GM13977 (cell line): ENCODE results near the gene TMED8.
A peak's percentile ranks its signal among the peaks of the same experiment; 100 is the strongest.
"Not testable (repeated sequence)": the region's sequence is repeated elsewhere in the genome, so short reads cannot be mapped to it uniquely, and the experiment has no call there.

Source experiments
- DNase-seq: peaks from one replicate; pipeline ENCODE4 v3.0.0; 2012; ENCODE audit warnings: low spot score
- CTCF ChIP-seq: IDR thresholded peaks from 2 replicates; pipeline ENCODE4 v1.5.1; 2012; ENCODE audit warnings: mild to moderate bottlenecking, control low read depth; ENCODE audit not compliant: insufficient read depth; ENCODE audit errors: extremely low read depth, missing control alignments
- in situ Hi-C: fragments of 300-500 bp; cut with MboI; formaldehyde crosslinking; loops from one replicate; pipeline ENCODE4 v1.12.0; 2022; ENCODE audit warnings: low sequenced_read_pairs, low pct_unique_long_range_greater_than_20kb, mixed read lengths, inconsistent platforms; ENCODE audit not compliant: unreplicated experiment

The TMED8 gene

DNA sequence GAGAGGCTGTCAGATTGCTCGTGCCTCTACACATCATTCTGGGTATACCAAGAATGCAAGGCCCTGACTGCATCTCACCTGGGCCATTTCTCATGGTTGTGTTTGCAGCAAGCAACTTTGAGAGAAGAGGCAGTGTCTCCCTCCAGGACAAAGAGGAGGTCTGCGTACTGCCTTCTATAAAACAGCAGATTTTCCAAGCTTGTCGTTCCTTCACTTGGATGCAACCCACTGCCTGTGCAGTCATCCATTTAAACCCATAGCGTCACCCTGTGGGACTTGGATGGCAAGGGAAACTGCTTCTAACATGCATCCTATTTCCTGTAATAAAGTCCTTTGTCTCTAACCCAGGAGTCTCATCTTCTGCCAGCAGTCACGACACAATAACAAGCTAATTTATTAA is 57.5 kb downstream of the TMED8 start:
- in situ Hi-C loops = loop anchor here (25.0 kb wide), 1 partner anchor 432 kb away; no protein-coding TSS in a partner anchor
- TF ChIP-seq CTCF = no peak
- DNase-seq = no peak

- in situ Hi-C loops = loop anchor here (25.0 kb wide), 1 partner anchor 431 kb away; no protein-coding TSS in a partner anchor
- not testable (repeated sequence) for DNase-seq
Measured at GRCh38 chr14:77318756-77319155, 58.1 kb downstream of the TMED8 start.

GRCh38 chr14:77318006-77318553 is 58.8 kb downstream of the TMED8 start:
- no peak for DNase-seq
- TF ChIP-seq CTCF = no peak
- in situ Hi-C loops = loop anchor here (25.0 kb wide), 1 partner anchor 431 kb away; no protein-coding TSS in a partner anchor

DNA sequence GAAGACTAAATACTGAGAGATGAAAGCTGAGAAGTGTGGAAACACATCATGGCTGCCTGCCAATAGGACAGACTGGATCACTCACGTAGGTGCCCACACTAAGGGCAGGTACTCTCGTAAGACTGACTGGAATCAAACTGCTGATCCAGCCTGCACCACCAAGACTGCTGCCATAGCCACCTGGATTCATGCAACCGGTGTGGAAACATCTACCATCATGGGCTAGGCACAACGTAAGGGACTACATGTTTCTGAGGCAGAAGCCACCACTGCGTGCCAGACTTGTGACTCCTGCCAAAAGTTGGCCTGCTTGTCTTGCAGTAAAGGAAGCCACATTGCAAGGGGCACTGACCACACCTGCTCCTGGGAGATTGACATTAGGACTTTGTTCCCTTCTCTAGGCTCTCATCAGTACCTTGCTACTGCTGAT is 60.0 kb downstream of the TMED8 start:
- in situ Hi-C loops = loop anchor here (25.0 kb wide), 1 partner anchor 430 kb away; no protein-coding TSS in a partner anchor
- no peak for DNase-seq
- no peak for TF ChIP-seq CTCF

- in situ Hi-C loops = loop anchor here (25.0 kb wide), 1 partner anchor 429 kb away; no protein-coding TSS in a partner anchor
- no peak for DNase-seq
- peak; percentile 6 for TF ChIP-seq CTCF
Measured at GRCh38 chr14:77316195-77316505, 60.7 kb downstream of the TMED8 start.

DNA sequence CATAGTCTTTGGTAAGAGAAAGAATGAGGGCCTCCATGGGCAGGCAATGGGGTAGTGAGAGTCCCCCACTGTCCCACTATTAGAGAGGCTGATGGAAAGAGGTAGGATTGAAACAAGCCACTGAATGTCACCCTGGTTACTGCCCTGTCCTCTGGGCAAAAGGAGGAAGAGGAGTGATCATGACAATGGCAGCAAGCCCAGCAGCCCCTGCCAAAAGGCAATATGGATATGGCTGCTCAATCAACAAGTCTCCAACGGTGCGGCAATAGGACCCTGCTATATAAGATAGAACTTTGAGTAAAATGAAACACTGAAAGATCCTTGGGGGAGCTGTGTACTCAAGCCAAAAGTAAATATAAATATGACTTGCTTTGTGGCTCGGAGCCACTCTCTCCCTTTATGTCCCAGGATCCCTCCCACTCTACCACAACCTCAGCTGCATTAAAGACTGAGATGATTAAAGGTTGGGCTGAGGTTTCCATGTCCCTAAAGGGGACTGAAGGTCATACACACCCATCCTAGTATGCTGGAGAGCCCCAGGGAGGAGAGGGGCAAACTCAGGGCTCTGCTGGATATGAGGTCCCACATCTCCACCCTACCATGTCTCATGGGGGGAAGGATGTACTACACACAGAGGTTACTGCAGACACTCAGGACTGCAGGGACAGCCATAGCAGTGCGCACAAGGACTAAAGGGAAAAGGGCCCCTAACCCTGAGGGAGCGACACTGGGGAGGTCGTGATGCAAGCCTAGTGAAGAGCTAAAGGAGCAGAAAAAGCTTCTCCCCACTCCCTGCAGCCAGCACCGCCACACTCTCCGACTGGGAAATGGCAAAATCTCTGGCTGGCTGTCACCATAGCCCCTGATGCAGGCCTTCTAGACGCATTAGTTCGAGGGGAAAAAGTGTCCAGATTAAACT is 62.1 kb downstream of the TMED8 start:
- no peak for DNase-seq
- TF ChIP-seq CTCF = no peak
- in situ Hi-C loops = loop anchor here (25.0 kb wide), 1 partner anchor 427 kb away; no protein-coding TSS in a partner anchor

DNA sequence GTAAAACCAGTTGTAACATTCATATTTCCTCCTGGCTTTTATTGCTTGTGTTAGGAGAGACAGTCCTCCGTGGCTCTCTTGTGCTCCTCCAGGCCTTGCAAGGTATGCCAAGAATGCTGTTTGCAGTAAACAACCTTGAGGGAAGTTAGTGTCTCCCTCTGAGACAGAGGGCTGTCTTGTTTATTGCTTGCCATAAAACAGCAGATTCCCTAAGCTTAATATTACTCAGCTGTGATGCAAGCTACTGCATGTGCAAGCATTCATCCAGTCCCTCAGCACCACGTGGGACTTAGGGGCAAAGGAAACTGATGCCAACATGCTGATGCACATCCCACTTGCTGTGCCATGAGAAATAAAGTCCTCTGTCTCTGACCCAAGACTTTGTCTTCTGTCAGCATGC is 62.9 kb downstream of the TMED8 start:
- no peak for DNase-seq
- in situ Hi-C loops = loop anchor here (25.0 kb wide), 1 partner anchor 427 kb away; no protein-coding TSS in a partner anchor
- no peak for TF ChIP-seq CTCF
